Gastrocnemius medialis (tissue), 4 donors: ENCODE data around the gene BAIAP2L1. TPM values are rescaled to one million over a fixed set of nuclear protein-coding genes. Genes with fewer than 3 reads are reported as not detected.

ENCODE experiments used
- ATAC-seq, 2 donors: fragments of 150-250 bp; one replicate each; pipeline ENCODE4 v1.9.1; 2016
- DNase-seq, 2 donors: peaks; one replicate each; pipeline ENCODE4 v3.0.0-alpha.2; 2019
- H3K27ac ChIP-seq, 4 donors: fragments of 200-600 bp; sonication (generic); 1 replicate in 1 of 4; 2 replicates in 3 of 4; pipeline ENCODE4 v1.5.1; 2016 to 2018; ENCODE audit warnings: mild to moderate bottlenecking in 2 of 4, moderate library complexity in 1 of 4
- H3K27me3 ChIP-seq, 3 donors: fragments of 200-600 bp; sonication (generic) in 2 of 3; 1 replicate in 1 of 3; 2 replicates in 2 of 3; pipeline versions ENCODE4 v1.5.1 to v1.6.0; 2016 to 2019; ENCODE audit warnings: mild to moderate bottlenecking in 1 of 3, moderate library complexity in 1 of 3
- H3K36me3 ChIP-seq, 2 donors: fragments of 200-600 bp; sonication (generic) in 1 of 2; one replicate each; pipeline ENCODE4 v1.5.1; 2017 to 2018
- H3K4me1 ChIP-seq, 2 donors: fragments of 200-600 bp; sonication (generic) in 1 of 2; one replicate each; pipeline ENCODE4 v1.5.1; 2016 to 2017; ENCODE audit warnings: mild to moderate bottlenecking in 2 of 2
- H3K4me3 ChIP-seq, 4 donors: fragments of 200-600 bp; sonication (generic) in 3 of 4; 1 replicate in 1 of 4; 2 replicates in 3 of 4; pipeline ENCODE4 v1.5.1; 2016 to 2019; ENCODE audit warnings: mild to moderate bottlenecking in 2 of 4
- H3K9me3 ChIP-seq, 3 donors: fragments of 200-600 bp; sonication (generic) in 2 of 3; 1 replicate in 1 of 3; 2 replicates in 2 of 3; pipeline ENCODE4 v1.5.1; 2016 to 2019
- CTCF ChIP-seq, 5 experiments: fragments of 450-650 bp in 3 of 5; fragments of 200-600 bp in 2 of 5; sonication (generic) in 2 of 5; IDR thresholded peaks in 4 of 5; conservative IDR thresholded peaks in 1 of 5; 1 replicate in 4 of 5; 2 replicates in 1 of 5; pipeline ENCODE4 v1.5.1; 2016 to 2019; ENCODE audit warnings: antibody characterized with exemption in 5 of 5, mild to moderate bottlenecking in 3 of 5, moderate library complexity in 3 of 5
- POLR2A ChIP-seq, 2 donors: fragments of 450-650 bp; IDR thresholded peaks; one replicate each; pipeline ENCODE4 v1.6.1; 2017; ENCODE audit warnings: antibody characterized with exemption in 2 of 2, mild to moderate bottlenecking in 2 of 2, moderate library complexity in 2 of 2
- in situ Hi-C, 4 donors: fragments of 200-750 bp; cut with MboI; loops; one replicate each; pipeline versions ENCODE4 v1.15.0 to v1.8.0; 2017; ENCODE audit warnings: low sequenced_read_pairs in 4 of 4
- intact Hi-C: fragments of 100-400 bp; cut with DNase I; formaldehyde crosslinking; loops from one replicate; pipeline ENCODE4 v1.15.1; 2023; ENCODE audit warnings: low total_unique reads
- total RNA-seq, 4 donors: library from RNA; depleted of rRNA; stranded (reverse); fragments of >200 nt; gene quantifications; one replicate each; pipeline versions ENCODE4 v1.1.0 to v1.2.3, GENCODE V29; 2016

The BAIAP2L1 gene
- total RNA-seq, 4 donors from 2014 or later = 0.59 to 3.8 (median 1.2) TPM

GRCh38 chr7:98338441-98338840 is 62.4 kb downstream of the BAIAP2L1 start:
- intact Hi-C loops (no loop called here), in situ Hi-C loops (no loop called here)
- Histone ChIP-seq H3K4me3 (no peak overlapping the region), H3K4me1 (no peaks in the 10 kb centered on the region), H3K9me3 (no peaks in the 10 kb centered on the region), H3K27ac (no peak overlapping the region), H3K27me3 (no peaks in the 10 kb centered on the region), H3K36me3 (no peaks in the 10 kb centered on the region)
- ATAC-seq (no peak), DNase-seq (no peak)
- TF ChIP-seq POLR2A (IDR thresholded peaks at IDR 0.05) (no peak), CTCF (IDR thresholded peaks at IDR 0.05 in 4 of 5, conservative IDR thresholded peaks at IDR 0.05 in 1 of 5) (no peak)

GRCh38 chr7:98335411-98335977 is 65.4 kb downstream of the BAIAP2L1 start:
- ATAC-seq = no peak
- no peak for DNase-seq
- no peak for TF ChIP-seq POLR2A (IDR thresholded peaks at IDR 0.05)
- TF ChIP-seq CTCF (IDR thresholded peaks at IDR 0.05 in 4 of 5, conservative IDR thresholded peaks at IDR 0.05 in 1 of 5) = no peak
- Histone ChIP-seq H3K36me3 (no peaks in the 10 kb centered on the region), H3K9me3 (no peaks in the 10 kb centered on the region), H3K4me1 (no peaks in the 10 kb centered on the region), H3K4me3 (no peak overlapping the region), H3K27ac (no peak overlapping the region), H3K27me3 (no peaks in the 10 kb centered on the region)
- in situ Hi-C loops = no loop called here
- intact Hi-C loops = no loop called here

GRCh38 chr7:98334081-98334480 is 66.8 kb downstream of the BAIAP2L1 start:
- TF ChIP-seq CTCF (IDR thresholded peaks at IDR 0.05 in 4 of 5, conservative IDR thresholded peaks at IDR 0.05 in 1 of 5) (no peak), POLR2A (IDR thresholded peaks at IDR 0.05) (no peak)
- Histone ChIP-seq H3K4me1 (no peaks in the 10 kb centered on the region), H3K4me3 (no peak overlapping the region), H3K27ac (no peak overlapping the region), H3K9me3 (no peaks in the 10 kb centered on the region), H3K36me3 (no peaks in the 10 kb centered on the region), H3K27me3 (no peaks in the 10 kb centered on the region)
- DNase-seq (no peak), ATAC-seq (no peak)
- intact Hi-C loops = no loop called here
- in situ Hi-C loops = no loop called here

- intact Hi-C loops (no loop called here), in situ Hi-C loops (no loop called here)
Observed at GRCh38 chr7:98330926-98331529, 69.9 kb downstream of the BAIAP2L1 start.

More at GRCh38 chr7:98330926-98331529, 69.9 kb downstream of the BAIAP2L1 start:
- no peaks in the 10 kb centered on the region for H3K36me3 ChIP-seq
- no peaks in the 10 kb centered on the region for H3K9me3 ChIP-seq
- no peaks in the 10 kb centered on the region for H3K4me1 ChIP-seq
- no peak overlapping the region for H3K4me3 ChIP-seq
- DNase-seq (no peak), ATAC-seq (no peak)
- TF ChIP-seq CTCF (IDR thresholded peaks at IDR 0.05 in 4 of 5, conservative IDR thresholded peaks at IDR 0.05 in 1 of 5) (no peak), POLR2A (IDR thresholded peaks at IDR 0.05) (no peak)
- peak overlapping the region in 1 of 4 donors; percentile 10 for H3K27ac ChIP-seq
- H3K27me3 ChIP-seq = no peaks in the 10 kb centered on the region
